Heart right ventricle (tissue), 16 donors: ENCODE measurements around the gene ERCC4. TPM values are rescaled to one million over a fixed set of nuclear protein-coding genes. Genes with fewer than 3 reads are reported as not detected.

Experiments
- ATAC-seq, 8 donors: fragments of 200-7000 bp; cut with Tn5 transposase; one replicate each; pipeline ENCODE4 v1.9.1; 2020; ENCODE audit warnings: mild to moderate bottlenecking in 8 of 8, moderate library complexity in 8 of 8, moderate number of reproducible peaks in 1 of 8
- DNase-seq, 2 donors: peaks; one replicate each; pipeline ENCODE4 v3.0.0-alpha.2; 2020
- H3K27ac ChIP-seq, 10 donors: fragments of 200-600 bp; sonication (generic) in 2 of 10; one replicate each; pipeline versions ENCODE4 v1.5.0 to v1.8.0; 2020 to 2022; ENCODE audit warnings: mild to moderate bottlenecking in 3 of 10
- H3K27me3 ChIP-seq, 7 donors: fragments of 200-600 bp; one replicate each; pipeline ENCODE4 v1.8.0; 2021 to 2022; ENCODE audit warnings: mild to moderate bottlenecking in 2 of 7
- H3K36me3 ChIP-seq, 9 donors: fragments of 200-600 bp; sonication (generic) in 1 of 9; one replicate each; pipeline versions ENCODE4 v1.5.0 to v1.8.0; 2020 to 2022; ENCODE audit warnings: mild to moderate bottlenecking in 2 of 9
- H3K4me1 ChIP-seq, 9 donors: fragments of 200-600 bp; sonication (generic) in 1 of 9; one replicate each; pipeline versions ENCODE4 v1.5.0 to v1.8.0; 2020 to 2022; ENCODE audit warnings: mild to moderate bottlenecking in 4 of 9
- H3K4me3 ChIP-seq, 10 donors: fragments of 200-600 bp; sonication (generic) in 2 of 10; one replicate each; pipeline versions ENCODE4 v1.5.0 to v1.8.0; 2020 to 2022; ENCODE audit warnings: mild to moderate bottlenecking in 7 of 10, moderate library complexity in 2 of 10
- H3K9me3 ChIP-seq, 11 donors: fragments of 200-600 bp in 10 of 11; sonication (generic) in 2 of 11; one replicate each; pipeline versions ENCODE4 v1.5.0 to v1.8.0; 2013 to 2022; ENCODE audit warnings: mild to moderate bottlenecking in 2 of 11, control low read depth in 1 of 11, moderate library complexity in 1 of 11
- CTCF ChIP-seq, 9 donors: fragments of 200-600 bp; sonication (generic) in 2 of 9; IDR thresholded peaks; one replicate each; pipeline versions ENCODE4 v1.5.0 to v1.8.0; 2021 to 2022; ENCODE audit warnings: antibody characterized with exemption in 9 of 9, mild to moderate bottlenecking in 5 of 9, moderate library complexity in 1 of 9
- WGBS, 2 donors: extraction: QIAGEN DNeasy Blood & Tissue Kit; methylation state at CpG; one replicate each; pipeline ENCODE4 v1.1.7; 2013; ENCODE audit warnings: inconsistent platforms in 1 of 2; 5-methylcytosine and 5-hydroxymethylcytosine counted together
- intact Hi-C, 10 donors: fragments of 100-400 bp; cut with DNase I; formaldehyde crosslinking; loops; one replicate each; pipeline versions ENCODE4 v1.11.1 to v1.14.2; 2022
- polyA plus RNA-seq, 2 donors: library from polyadenylated mRNA; stranded (reverse); fragments of 200-250 nt; gene quantifications; one replicate each; pipeline ENCODE4 v1.2.3, GENCODE V29; 2013
- total RNA-seq, 10 donors: library from RNA; stranded (reverse); fragmentation: NEBNext Ultra II Directional in 3 of 10; extraction: Animal tissue kit (Norgen Biotek cat#: 25700) in 3 of 10; gene quantifications; one replicate each; pipeline versions ENCODE4 v1.2.1 to v1.2.4, GENCODE V29; 2021 to 2023
- donor health status: Arrhythmogenic right ventricular cardiomyopathy.
- donor health status: ischemic (EF 13 %, LVEDD 7.1; RV severe dilation, severe dysfunction).
- donor health status: healthy with polysubstance abuse.
- donor health status: DM: no; HTN: yes; CAD: no.
- donor health status: DM: no; HTN: no; CAD: no.
- donor health status: ischemic (EF 25% LVEDD 6.9; RV normal size, moderate dysfunction).
- donor health status: ischemic (EF 25% LVEDD 5.7; RV mildly dilated, moderate dysfunction).
- donor health status: healthy.
- donor health status: DM: yes; HTN: yes; CAD: no.
- donor health status: Ischemic cardiomyopathy.
- donor health status: ischemic (EF 35%, LVEDD 5.7; RV mildly dilated, moderate dysfunction).
- donor health status: nonischemic (EF 11% LVEDD 7.7; RV severe dilation, severe dysfunction).
- donor health status: DM: yes; HTN: yes; CAD: no.
- donor health status: PGD.
- donor health status: ischemic (EF 29% LVEDD 5.4; RV normal size, mild dysfunction).
- donor health status: nonischemic (EF 23%, LVEDD 6.1; RV moderate dilation, normal function).

ERCC4 gene
- total and polyA plus RNA-seq, 12 donors, result 1.3 to 13.1 (median 8.9) TPM

- intact Hi-C loops, result loop anchor here in 8 of 10 donors (5.0 to 10.0 kb wide), 9 partner anchors 136 to 599 kb away; partner anchors contain the start of gene MRTFB (in 1 of the 8)
- H3K27ac ChIP-seq, result no peak overlapping the region
- DNase-seq, result no peak
- no peak for ATAC-seq
- TF ChIP-seq CTCF (IDR thresholded peaks at IDR 0.05), result no peak
- peaks cover 0 to 93% (median 21%) of the 10 kb centered on the region in 9 donors for H3K36me3 ChIP-seq
- 92 to 93% methylated on average over 3 of the region's 3 CpGs for WGBS, 2 donors
- no peaks in the 10 kb centered on the region for H3K9me3 ChIP-seq
- peaks cover 0 to 10% (median 8%) of the 10 kb centered on the region in 9 donors for H3K4me1 ChIP-seq
- H3K4me3 ChIP-seq, result no peak overlapping the region
- H3K27me3 ChIP-seq, result no peaks in the 10 kb centered on the region
Measured at GRCh38 chr16:13928646-13929045, 8.7 kb downstream of the ERCC4 start.

GRCh38 chr16:13931845-13932244 is 11.9 kb downstream of the ERCC4 start:
- TF ChIP-seq CTCF (IDR thresholded peaks at IDR 0.05), result no peak
- Histone ChIP-seq H3K4me1 (peaks cover 0 to 10% (median 5%) of the 10 kb centered on the region in 9 donors), H3K9me3 (no peaks in the 10 kb centered on the region), H3K27ac (no peak overlapping the region), H3K36me3 (peaks cover 0 to 98% (median 19%) of the 10 kb centered on the region in 9 donors), H3K4me3 (no peak overlapping the region), H3K27me3 (no peaks in the 10 kb centered on the region)
- intact Hi-C loops, result loop anchor here in 4 of 10 donors (5.0 to 10.0 kb wide), 4 partner anchors 75 to 283 kb away; partner anchors contain the start of gene MRTFB (in 1 of the 4)
- DNase-seq (no peak), ATAC-seq (no peak)
- WGBS, 2 donors, result 81 to 82% methylated on average over 10 of the region's 10 CpGs

GRCh38 chr16:13935408-13935807 is 15.5 kb downstream of the ERCC4 start:
- intact Hi-C loops, result loop anchor here in 5 of 10 donors (5.0 to 10.0 kb wide), 7 partner anchors 62 to 307 kb away; partner anchors contain the start of gene MRTFB (in 2 of the 5)
- TF ChIP-seq CTCF (IDR thresholded peaks at IDR 0.05), result peak in 8 of 9 donors; percentile 16 to 48 (median 40)
- WGBS, 2 donors, result 78% methylated on average over 12 of the region's 12 CpGs
- peaks cover 0 to 96% (median 23%) of the 10 kb centered on the region in 9 donors for H3K36me3 ChIP-seq
- H3K27ac ChIP-seq, result no peak overlapping the region
- no peaks in the 10 kb centered on the region for H3K27me3 ChIP-seq
- H3K4me1 ChIP-seq, result peaks cover 0 to 21% (median 9%) of the 10 kb centered on the region in 9 donors
- DNase-seq (no peak), ATAC-seq (no peak)
- H3K9me3 ChIP-seq, result no peaks in the 10 kb centered on the region
- H3K4me3 ChIP-seq, result no peak overlapping the region

GRCh38 chr16:13936155-13936554 is 16.2 kb downstream of the ERCC4 start:
- WGBS, 2 donors, result 49 to 52% methylated on average over 2 of the region's 2 CpGs
- H3K4me3 ChIP-seq, result no peak overlapping the region
- H3K4me1 ChIP-seq, result peaks cover 0 to 21% (median 9%) of the 10 kb centered on the region in 9 donors
- TF ChIP-seq CTCF (IDR thresholded peaks at IDR 0.05), result no peak
- DNase-seq (no peak), ATAC-seq (no peak)
- no peaks in the 10 kb centered on the region for H3K27me3 ChIP-seq
- intact Hi-C loops, result loop anchor here in 5 of 10 donors (5.0 to 10.0 kb wide), 7 partner anchors 61 to 306 kb away; partner anchors contain the start of gene MRTFB (in 2 of the 5)
- H3K36me3 ChIP-seq, result peaks cover 0 to 95% (median 18%) of the 10 kb centered on the region in 9 donors
- peak overlapping the region in 1 of 10 donors; percentile 48 for H3K27ac ChIP-seq
- H3K9me3 ChIP-seq, result no peaks in the 10 kb centered on the region
